Endothelial cell of umbilical vein (primary cell): ENCODE data around the gene FZD10. TPM values are rescaled to one million over a fixed set of nuclear protein-coding genes. Genes with fewer than 3 reads are reported as not detected.

Experiments
- BruUV-seq: library from RNA; stranded (reverse); fragments of 400-500 nt; replicated peaks from 2 replicates; lab custom pipeline; 2021; lab: Mats Ljungman, UMichigan
- CTCF ChIA-PET: fragments of 300-600, 350-600 bp; sonication (Branson Sonifier 250); formaldehyde crosslinking; loops from one replicate; lab custom pipeline; 2021; ENCODE audit warnings: antibody characterized with exemption, inconsistent platforms; lab: Charles Lee
- POLR2A ChIA-PET: fragments of 300-600, 350-600 bp; sonication (Branson Sonifier 250); formaldehyde crosslinking; loops from one replicate; lab custom pipeline; 2021; ENCODE audit warnings: antibody characterized with exemption, inconsistent platforms; lab: Charles Lee
- DNase-seq: peaks from one replicate; pipeline ENCODE4 v3.0.0-alpha.2; 2011; ENCODE audit warnings: low read depth, low spot score
- FAIRE-seq: peaks from 2 replicates; lab custom pipeline; 2011; peaks lifted over from hg19 to GRCh38; lab: Jason Lieb, UNC
- H2AFZ ChIP-seq: 2 replicates; pipeline ENCODE4 v1.6.0; 2012; ENCODE audit warnings: low read depth, low read length, control low read depth, inconsistent platforms
- H3K27ac ChIP-seq: 2 replicates; pipeline ENCODE4 v1.5.1; 2011; ENCODE audit warnings: low read depth, mild to moderate bottlenecking, control low read depth, low read length, moderate library complexity; ENCODE audit not compliant: insufficient read depth
- H3K27me3 ChIP-seq, 2 experiments: 2 replicates each; pipeline versions ENCODE4 v1.6.0 to v1.6.1; 2011; ENCODE audit warnings: low read length in 2 of 2, mixed read lengths in 1 of 2; ENCODE audit not compliant: control insufficient read depth in 2 of 2, insufficient read depth in 2 of 2
- H3K36me3 ChIP-seq, 2 experiments: 2 replicates in 1 of 2; 3 replicates in 1 of 2; pipeline ENCODE4 v1.5.1; 2011; ENCODE audit warnings: low read length in 2 of 2, mild to moderate bottlenecking in 1 of 2, moderate library complexity in 1 of 2; ENCODE audit not compliant: control insufficient read depth in 2 of 2, insufficient read depth in 2 of 2; ENCODE audit errors: extremely low read depth in 1 of 2
- H3K4me1 ChIP-seq: 3 replicates; pipeline ENCODE4 v1.5.1; 2011; ENCODE audit warnings: mild to moderate bottlenecking, low read length; ENCODE audit not compliant: control insufficient read depth, insufficient read depth; ENCODE audit errors: extremely low read depth
- H3K4me2 ChIP-seq: 2 replicates; pipeline ENCODE4 v1.6.1; 2011; ENCODE audit warnings: low read length, control low read depth, mixed read lengths; ENCODE audit not compliant: insufficient read depth
- H3K4me3 ChIP-seq, 3 experiments: fragments of 200-600 bp in 1 of 3; sonication (generic), shearing (Covaris generic) in 1 of 3; replicated peaks in 1 of 3; 2 replicates each; pipeline ENCODE4 v1.5.1; 2011 to 2016; ENCODE audit warnings: control low read depth in 3 of 3, low read length in 3 of 3, mild to moderate bottlenecking in 2 of 3, inconsistent platforms in 1 of 3, low read depth in 1 of 3, moderate library complexity in 1 of 3; ENCODE audit not compliant: insufficient read depth in 1 of 3
- H3K79me2 ChIP-seq: 2 replicates; pipeline ENCODE4 v1.6.0; 2012; ENCODE audit warnings: low read length, inconsistent platforms; ENCODE audit not compliant: control insufficient read depth, insufficient read depth
- H3K9ac ChIP-seq: replicated peaks from 2 replicates; pipeline ENCODE3; 2011; ENCODE audit warnings: low read length, control low read depth; ENCODE audit not compliant: insufficient read depth; ENCODE audit errors: extremely low read depth
- H3K9me1 ChIP-seq: replicated peaks from 3 replicates; pipeline ENCODE4 v1.6.0; 2011; ENCODE audit warnings: mild to moderate bottlenecking, low read length; ENCODE audit not compliant: control insufficient read depth, insufficient read depth; ENCODE audit errors: extremely low read depth
- H3K9me3 ChIP-seq: replicated peaks from 2 replicates; pipeline ENCODE4 v1.5.1; 2012; ENCODE audit warnings: low read length, inconsistent platforms; ENCODE audit not compliant: control insufficient read depth, insufficient read depth
- H4K20me1 ChIP-seq: replicated peaks from 2 replicates; pipeline ENCODE3; 2011; ENCODE audit warnings: mild to moderate bottlenecking, low read length; ENCODE audit not compliant: control insufficient read depth, insufficient read depth; ENCODE audit errors: extremely low read depth
- CTCF ChIP-seq, 2 donors: IDR thresholded peaks; 1 replicate in 1 of 2; 2 replicates in 1 of 2; pipeline ENCODE4 v1.5.1; 2011; ENCODE audit warnings: low read length in 2 of 2, mild to moderate bottlenecking in 2 of 2, moderate library complexity in 2 of 2, control low read depth in 1 of 2, inconsistent platforms in 1 of 2, low read depth in 1 of 2; ENCODE audit not compliant: insufficient read depth in 1 of 2; ENCODE audit errors: extremely low read depth in 1 of 2
- EZH2 ChIP-seq: IDR thresholded peaks from 2 replicates; pipeline ENCODE4 v1.6.1; 2012; ENCODE audit warnings: borderline replicate concordance, low read depth, mild to moderate bottlenecking, moderate library complexity, low read length, inconsistent platforms; ENCODE audit not compliant: severe bottlenecking
- FOS ChIP-seq: IDR thresholded peaks from 2 replicates; pipeline ENCODE4 v1.6.1; 2011; ENCODE audit warnings: mild to moderate bottlenecking, low read length, moderate library complexity, borderline replicate concordance; ENCODE audit not compliant: insufficient read depth
- GATA2 ChIP-seq: IDR thresholded peaks from 2 replicates; pipeline ENCODE4 v1.7.0; 2011; ENCODE audit warnings: low read depth, mild to moderate bottlenecking, moderate library complexity, mixed read lengths, low read length; ENCODE audit not compliant: insufficient read length, insufficient read depth
- JUN ChIP-seq: IDR thresholded peaks from 2 replicates; pipeline ENCODE4 v1.6.1; 2011; ENCODE audit warnings: borderline replicate concordance, low read depth; ENCODE audit not compliant: insufficient read length, insufficient read depth
- MAX ChIP-seq: IDR thresholded peaks from 2 replicates; pipeline ENCODE4 v1.6.1; 2011; ENCODE audit not compliant: insufficient read depth, insufficient read length
- MYC ChIP-seq: IDR thresholded peaks from one replicate; pipeline ENCODE4 v1.6.1; 2011; ENCODE audit warnings: mild to moderate bottlenecking, low read depth, low read length
- POLR2AphosphoS5 ChIP-seq: IDR thresholded peaks from 2 replicates; pipeline ENCODE4 v1.6.1; 2012; ENCODE audit warnings: low read depth, mild to moderate bottlenecking, control low read depth, low read length, moderate library complexity; ENCODE audit not compliant: insufficient read depth
- dilution Hi-C: fragments of 300-500 bp; cut with MboI; formaldehyde crosslinking; loops from one replicate; pipeline ENCODE4 v1.15.0; 2019; ENCODE audit warnings: low sequenced_read_pairs; ENCODE audit not compliant: extremely low pct_ligation_motif_present
- intact Hi-C: fragments of 100-400 bp; cut with micrococcal nuclease; formaldehyde crosslinking; loops from one replicate; pipeline ENCODE4 v1.10.0; 2022
- polyA plus RNA-seq, 4 experiments: library from polyadenylated mRNA; depleted of rRNA in 3 of 4; stranded (reverse) in 3 of 4; unstranded in 1 of 4; fragments of >200 nt; gene quantifications; 2 replicates each; pipeline versions ENCODE4 v1.2.1 to v1.2.3, GENCODE V29; 2011 to 2012; ENCODE audit warnings: missing spikeins in 1 of 4
- total RNA-seq: library from RNA; stranded (reverse); gene quantifications from 2 replicates; pipeline ENCODE4 v1.2.3, GENCODE V29; 2021

Gene FZD10
- total and polyA plus RNA-seq, 2 donors (not counting 3 experiments of a cell fraction or from before 2014, with no cell fraction given): not detected

- intact Hi-C loops: no loop called here
- FAIRE-seq (no peak), DNase-seq (no peak)
- Histone ChIP-seq H3K27me3 (no peaks in the 10 kb centered on the region), H3K79me2 (no peaks in the 10 kb centered on the region), H3K36me3 (no peaks in the 10 kb centered on the region), H3K9me1 (no peaks in the 10 kb centered on the region), H3K27ac (no peak overlapping the region), H4K20me1 (no peaks in the 10 kb centered on the region), H3K4me2 (no peak overlapping the region), H2AFZ (no peak overlapping the region), H3K4me3 (no peak overlapping the region), H3K4me1 (no peaks in the 10 kb centered on the region), H3K9me3 (peaks cover 6% of the 10 kb centered on the region), H3K9ac (no peak overlapping the region)
- BruUV-seq: no TSS peak
- ChIA-PET POLR2A (no interaction called here), CTCF (no interaction called here)
- dilution Hi-C loops: no loop called here
- TF ChIP-seq GATA2 (no peak), POLR2AphosphoS5 (no peak), CTCF (IDR thresholded peaks at IDR 0.05; ENCODE audit: extremely low read depth in 1 of 2, insufficient read depth in 1 of 2, low read depth in 1 of 2, low read length in 2 of 2) (no peak), MAX (no peak), JUN (no peak), MYC (no peak), FOS (no peak), EZH2 (no peak)
Measured at GRCh38 chr12:130121226-130122000, 40.9 kb upstream of the FZD10 start.
